ENCODE data around the gene DPEP2. TPM values are rescaled to one million over a fixed set of nuclear protein-coding genes. Genes with fewer than 3 reads are reported as not detected.
"Not testable (repeated sequence)": the region's sequence is repeated elsewhere in the genome, so short reads cannot be mapped to it uniquely, and the experiment has no call there.

The DPEP2 gene
- total RNA-seq, 1 donor from 2014 or later: 1.1 TPM

DNA sequence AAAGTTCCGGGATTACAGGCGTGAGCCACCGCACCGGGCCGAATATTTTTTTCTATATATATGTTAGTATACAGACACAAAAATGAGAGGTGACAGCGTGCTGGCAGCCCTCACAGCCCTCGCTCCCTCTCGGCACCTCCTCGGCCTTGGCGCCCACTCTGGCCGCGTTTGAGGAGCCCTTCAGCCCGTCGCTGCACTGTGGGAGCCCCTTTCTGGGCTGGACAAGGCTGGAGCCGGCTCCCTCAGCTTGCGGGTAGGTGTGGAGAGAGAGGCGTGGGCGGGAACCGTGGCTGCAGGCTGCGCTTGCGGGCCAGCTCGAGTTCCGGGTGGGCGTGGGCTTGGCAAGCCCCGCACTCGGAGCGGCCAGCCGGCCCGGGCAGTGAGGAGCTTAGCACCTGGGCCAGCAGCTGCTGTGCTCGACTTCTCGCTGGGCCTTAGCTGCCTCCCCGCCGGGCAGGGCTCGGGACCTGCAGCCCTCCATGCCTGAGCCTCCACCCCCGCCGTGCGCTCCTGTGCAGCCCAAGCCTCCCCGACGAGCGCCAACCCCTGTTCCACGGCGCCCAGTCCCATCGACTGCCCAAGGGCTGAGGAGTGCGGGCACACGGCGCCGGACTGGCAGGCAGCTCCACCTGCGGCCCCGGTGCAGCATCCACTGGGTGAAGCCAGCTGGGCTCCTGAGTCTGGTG, 17.1 kb downstream of the DPEP2 start:
- no peak for ATAC-seq (ENCODE audit: poor library complexity)
- intact Hi-C loops (cut with DNase I): no loop called here

DNA sequence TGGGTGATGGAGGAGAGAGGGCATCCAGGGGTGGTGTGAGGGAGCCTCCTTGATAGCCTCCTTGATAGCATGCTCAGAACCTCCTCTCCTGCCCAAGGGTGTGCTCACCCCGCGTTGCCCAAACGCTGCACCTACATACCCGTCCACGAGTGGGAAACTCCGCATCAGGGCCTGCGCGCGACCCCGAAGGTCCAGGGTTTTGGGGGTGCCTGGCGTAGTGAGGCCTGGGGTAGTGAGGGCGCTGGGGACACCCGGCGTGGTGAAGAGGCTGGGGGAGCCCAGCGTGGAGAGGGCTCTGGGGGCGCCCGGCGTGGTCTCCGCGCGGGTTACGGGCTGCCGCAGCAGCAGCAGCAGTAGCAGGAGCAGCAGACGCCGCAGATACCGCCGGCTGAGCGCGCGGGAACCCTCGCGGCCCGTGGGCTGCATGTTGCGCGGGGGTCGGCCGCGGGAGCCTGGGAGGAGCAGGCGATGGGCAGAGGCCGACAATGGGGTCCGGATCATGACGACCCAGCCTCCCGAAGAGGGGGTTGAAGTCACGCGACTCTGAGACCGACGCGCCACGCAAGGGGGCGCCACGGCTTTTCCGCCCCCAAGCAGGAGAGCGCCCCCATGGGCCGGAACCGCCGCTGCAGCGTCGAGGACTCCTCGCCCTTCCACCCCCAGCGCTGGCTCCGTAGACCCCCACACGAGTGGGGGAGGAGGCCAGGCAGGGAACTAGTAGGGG, 19.2 kb downstream of the DPEP2 start, which contains the start of gene DPEP3:
Gene DPEP3 (minus strand): TSS at position 545 of the 724 bp plus-strand sequence. CDS start 119 bp downstream, at position 426.
- intact Hi-C loops (cut with DNase I): no loop called here
- DNase-seq (no peak), ATAC-seq (ENCODE audit: poor library complexity) (no peak)

More for the DNA sequence above, 17.1 kb downstream of the DPEP2 start:
- DNase-seq: no peak

DNA sequence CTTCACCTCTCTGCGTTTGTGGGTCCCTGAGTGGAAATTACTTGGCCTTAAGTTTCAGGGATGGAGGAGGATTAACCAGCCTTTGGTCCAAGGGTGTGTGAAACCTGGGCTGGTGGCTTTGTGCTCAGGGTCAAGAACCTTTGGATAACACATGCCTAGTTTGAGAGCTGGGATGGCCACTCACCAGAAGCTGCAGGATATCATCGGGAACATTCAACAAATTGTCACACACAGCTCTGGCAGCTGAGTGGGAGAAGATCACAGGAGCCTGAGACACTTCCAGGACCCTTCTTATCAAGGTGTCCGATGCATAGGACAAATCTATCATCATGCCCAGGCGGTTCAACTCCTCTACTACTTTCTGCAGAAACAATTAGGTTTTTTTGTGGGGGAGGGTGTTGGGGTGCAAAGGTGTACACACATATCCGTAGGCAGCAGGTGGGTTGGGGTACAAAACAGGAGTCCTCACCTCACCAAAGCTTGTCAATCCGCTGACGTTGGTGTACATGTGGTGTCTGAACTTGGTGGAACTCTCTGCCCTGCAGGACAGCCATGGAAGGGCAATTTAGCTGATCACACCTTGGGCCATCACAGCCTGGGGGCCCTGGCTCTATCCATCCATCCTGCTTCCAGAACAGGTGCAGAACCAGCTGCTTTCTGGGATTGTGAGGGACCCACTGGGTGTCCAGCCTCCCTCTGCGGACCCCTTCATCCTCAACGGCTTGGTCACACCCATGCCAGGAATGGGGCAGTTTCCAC, 21.6 kb downstream of the DPEP2 start:
- ATAC-seq (ENCODE audit: poor library complexity) (peak; percentile 52), DNase-seq (no peak)

DNA sequence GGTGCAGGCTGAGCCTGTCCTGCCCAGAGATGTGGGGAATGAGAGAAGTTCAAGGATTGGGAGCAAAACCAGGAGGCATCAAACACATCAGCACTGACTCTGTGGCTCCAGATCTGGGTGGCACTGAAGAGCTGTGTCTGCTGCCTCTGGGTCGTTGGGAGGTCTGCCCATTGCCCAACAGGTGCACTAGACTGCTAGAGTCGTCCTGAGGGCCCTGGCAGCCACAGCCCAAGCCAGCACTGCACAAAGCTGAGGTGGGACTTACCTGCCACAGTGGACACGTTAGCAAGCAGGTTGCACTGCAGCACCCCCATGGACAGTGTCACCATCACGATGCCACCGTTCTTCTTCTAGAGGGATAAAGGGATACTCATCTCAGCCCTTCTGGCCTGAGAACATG, 22.3 kb downstream of the DPEP2 start:
- intact Hi-C loops (cut with DNase I): no loop called here
- no peak for ATAC-seq (ENCODE audit: poor library complexity)
- no peak for DNase-seq

More for the DNA sequence above, 21.6 kb downstream of the DPEP2 start:
- intact Hi-C loops (cut with DNase I): no loop called here

DNA sequence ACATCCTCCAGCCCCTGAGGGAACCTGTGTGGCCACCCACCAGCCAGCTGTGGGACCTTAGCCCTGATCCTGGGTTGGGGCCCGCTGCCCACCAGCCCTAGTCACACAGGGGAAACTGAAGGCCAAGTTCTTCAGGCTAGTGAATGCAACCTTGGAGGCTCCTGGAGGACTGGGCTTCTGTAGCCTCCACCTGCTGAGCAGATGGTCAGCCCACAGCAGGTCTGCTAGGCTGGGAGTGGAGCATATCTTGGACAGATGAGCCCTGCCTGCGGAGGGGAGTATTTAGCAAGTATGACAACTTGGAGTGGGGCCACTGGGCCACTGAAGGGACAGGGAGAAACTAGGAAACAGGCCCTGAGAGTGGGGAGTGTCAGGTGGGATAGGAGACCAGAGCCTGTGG, 23.1 kb downstream of the DPEP2 start:
- DNase-seq (no peak), ATAC-seq (ENCODE audit: poor library complexity) (no peak)
- intact Hi-C loops (cut with DNase I): no loop called here

DNA sequence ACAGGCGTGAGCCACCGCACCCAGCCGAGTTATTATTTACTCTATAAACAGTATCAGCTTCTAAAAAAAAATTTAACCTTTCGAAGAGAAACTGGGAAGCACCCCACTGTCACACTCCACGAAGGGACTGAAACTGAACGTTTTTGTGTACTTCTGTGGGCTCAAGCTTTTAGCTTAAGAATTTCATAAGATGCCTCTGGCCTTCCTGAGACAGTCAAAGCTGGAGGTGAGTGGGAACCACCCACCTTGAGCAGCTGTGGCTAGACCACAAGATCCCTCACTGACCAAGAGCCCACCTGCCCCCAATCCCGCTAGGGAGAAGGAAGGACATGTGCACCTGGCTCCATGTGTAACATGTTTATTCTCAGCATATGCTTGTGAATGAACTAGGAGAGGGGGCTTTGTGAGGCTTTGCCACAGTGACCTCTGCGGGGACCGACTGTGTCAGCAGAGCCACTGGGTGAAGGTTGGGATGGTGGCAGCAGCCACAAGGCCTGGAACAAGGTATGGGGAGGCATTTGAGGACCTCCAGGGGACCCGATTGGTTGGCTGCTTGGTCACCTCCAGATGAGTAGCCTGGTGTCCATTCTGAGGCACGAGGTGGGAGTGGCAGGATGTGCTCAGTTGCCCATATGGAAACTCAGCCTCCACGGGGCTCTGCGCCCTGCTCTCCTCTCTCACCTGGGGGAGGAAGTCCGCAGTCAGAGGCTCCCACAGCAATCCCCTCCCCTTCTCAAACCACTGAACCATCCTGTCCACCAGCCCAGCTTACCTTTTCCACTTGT, 23.8 kb downstream of the DPEP2 start:
- intact Hi-C loops (cut with DNase I): no loop called here
- DNase-seq (no peak), ATAC-seq (ENCODE audit: poor library complexity) (no peak)

DNA sequence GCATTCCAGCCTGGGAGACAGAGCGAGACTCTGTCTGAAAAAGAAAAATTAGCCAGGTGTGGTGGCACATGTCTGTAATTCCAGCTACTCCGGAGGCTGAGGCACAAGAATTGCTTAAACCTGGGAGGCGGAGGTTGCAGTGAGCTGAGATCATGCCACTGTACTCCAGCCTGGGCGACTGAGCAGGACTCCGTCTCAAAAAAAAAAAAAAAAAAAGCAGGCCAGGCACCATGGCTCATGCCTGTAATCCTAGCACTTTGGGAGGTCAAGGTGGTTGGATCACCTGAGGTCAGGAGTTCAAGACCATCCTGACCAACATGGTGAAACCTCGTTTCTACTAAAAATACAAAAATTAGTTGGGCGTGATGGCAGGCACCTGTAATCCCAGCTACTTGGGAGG, 27.0 kb downstream of the DPEP2 start:
- intact Hi-C loops (cut with DNase I); ATAC-seq (ENCODE audit: poor library complexity); DNase-seq: not testable (repeated sequence)

DNA sequence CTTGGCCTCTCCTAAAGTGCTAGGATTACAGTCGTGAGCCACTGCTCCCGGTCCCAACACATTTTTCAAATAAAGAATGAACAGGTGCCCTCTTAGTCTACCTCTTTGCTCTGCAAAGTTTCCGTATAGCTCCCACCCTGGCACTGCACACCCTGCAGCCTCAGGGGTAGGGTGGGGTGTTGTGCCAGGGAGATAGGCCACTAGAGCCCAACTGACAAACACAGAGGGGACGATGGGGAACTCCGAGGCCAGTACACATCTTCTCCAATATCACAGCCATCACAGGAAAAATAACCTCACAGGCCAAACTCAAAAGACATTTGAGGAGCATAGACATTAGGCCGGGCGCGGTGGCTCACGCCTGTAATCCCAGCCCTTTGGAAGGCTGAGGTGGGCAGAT, 28.2 kb downstream of the DPEP2 start:
- DNase-seq (no peak), ATAC-seq (ENCODE audit: poor library complexity) (no peak)
- intact Hi-C loops (cut with DNase I): no loop called here

DNA sequence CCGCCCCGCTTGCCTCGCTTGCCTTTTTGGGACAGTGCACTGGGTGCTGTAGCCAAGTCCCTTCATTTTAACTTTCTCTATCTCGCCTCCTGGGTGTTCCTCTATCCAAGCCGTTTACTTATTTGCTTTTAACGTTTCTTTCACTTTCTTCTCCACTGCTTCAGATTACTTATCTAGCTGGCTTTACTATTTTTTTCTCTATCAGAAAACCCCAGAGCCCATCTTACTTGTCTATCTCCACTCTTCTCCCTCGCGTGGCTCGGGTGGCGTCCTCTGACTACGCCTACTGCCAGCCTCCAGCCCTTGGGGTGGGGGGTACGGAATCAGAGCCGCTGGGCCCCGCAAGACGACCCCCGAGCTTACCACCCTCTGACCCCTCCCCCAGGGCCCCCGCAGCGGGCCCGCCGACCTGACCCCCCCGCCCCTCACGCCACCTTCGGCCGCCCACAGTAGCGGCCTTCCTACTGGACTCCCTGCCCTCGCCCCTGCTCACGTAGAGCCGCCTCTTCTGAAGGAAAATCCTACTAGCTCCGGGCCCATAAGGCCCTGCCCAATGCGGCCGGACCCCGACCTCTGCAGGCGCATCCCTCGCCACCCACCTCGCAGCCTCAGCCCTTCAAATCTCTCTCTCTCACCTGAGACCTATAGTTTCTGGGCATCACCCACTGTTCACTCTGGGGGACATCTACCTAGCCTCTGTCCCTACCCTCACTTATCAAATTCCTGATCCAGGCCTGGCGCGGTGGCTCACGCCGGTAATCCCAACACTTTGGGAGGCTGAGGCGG, 29.8 kb downstream of the DPEP2 start:
- intact Hi-C loops (cut with DNase I): no loop called here
- no peak for ATAC-seq (ENCODE audit: poor library complexity)
- no peak for DNase-seq

DNA sequence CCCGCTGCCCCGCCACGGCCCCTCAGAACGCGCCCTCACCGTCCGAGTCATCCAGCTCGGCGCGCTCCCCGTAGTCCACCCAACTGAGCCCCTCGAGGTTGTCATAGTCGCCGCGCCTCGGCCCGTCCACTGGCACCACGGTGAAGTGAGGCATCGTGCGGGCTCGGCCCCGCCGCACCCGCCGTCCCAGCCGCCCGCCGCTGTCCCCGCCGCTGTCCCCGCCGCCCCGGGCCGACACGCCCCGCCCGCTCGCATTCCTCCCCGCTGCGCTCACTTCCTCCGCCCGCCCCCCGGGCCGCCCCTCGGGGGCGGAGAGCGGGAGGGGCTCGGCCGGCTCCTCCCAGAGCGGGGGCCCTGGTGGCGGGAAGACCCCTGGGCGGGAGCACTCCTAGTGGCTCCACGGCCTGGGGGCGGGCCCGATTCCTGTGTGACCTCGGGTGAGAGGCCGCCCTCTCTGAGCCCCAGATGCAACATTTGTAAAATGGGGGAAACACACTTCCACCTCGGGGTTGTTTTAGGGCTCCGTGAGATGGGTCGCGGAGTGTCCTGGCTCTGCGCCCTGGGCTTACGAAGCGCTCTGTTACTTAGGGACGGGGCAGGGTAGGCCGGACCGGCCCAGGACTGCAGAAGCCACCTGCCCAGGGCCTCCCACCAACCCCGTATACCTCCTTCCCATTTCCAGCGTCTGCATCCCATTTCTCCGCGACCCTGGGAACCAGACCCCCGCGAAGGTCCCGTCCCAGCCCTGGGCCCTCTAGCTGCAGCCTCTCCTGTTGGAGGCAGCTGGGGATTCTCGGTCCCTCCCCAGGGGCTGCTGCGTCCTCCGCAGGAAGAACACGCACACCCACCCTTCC, 30.7 kb downstream of the DPEP2 start, which contains the start of gene SLC12A4:
Gene SLC12A4 (minus strand): TSS at position 238 of the 854 bp plus-strand sequence. CDS start 84 bp downstream, at position 154.
- intact Hi-C loops (cut with DNase I): no loop called here
- peak; percentile 91 for ATAC-seq (ENCODE audit: poor library complexity)

DNA sequence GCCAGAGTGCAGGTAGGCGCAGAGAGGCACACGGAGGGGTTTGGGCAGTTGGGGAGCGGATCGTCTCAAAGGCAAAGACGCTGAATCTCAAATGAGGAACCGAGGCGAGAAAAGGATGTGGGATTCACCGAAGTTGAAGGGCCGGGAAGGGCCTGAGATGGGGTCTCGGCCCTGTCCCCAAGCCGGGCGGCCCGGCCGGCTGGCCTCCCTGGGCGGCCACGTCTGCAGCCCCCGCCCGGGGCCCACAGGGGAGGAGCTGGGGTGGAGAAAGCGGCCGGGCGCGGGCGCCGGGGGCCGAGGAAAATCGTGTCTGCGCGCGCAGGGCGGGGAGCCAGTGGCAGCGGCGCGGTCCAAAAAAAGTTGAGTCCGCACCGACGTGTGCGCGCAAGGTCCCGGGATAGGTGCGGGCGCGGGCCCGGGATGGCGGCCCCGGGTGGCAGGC, 31.3 kb downstream of the DPEP2 start:
- ATAC-seq (ENCODE audit: poor library complexity) (peak; percentile 42), DNase-seq (peak; percentile 76)
- intact Hi-C loops (cut with DNase I): no loop called here

More for the DNA sequence above, 30.7 kb downstream of the DPEP2 start, which contains the start of gene SLC12A4:
- peak; percentile 92 for DNase-seq

DNA sequence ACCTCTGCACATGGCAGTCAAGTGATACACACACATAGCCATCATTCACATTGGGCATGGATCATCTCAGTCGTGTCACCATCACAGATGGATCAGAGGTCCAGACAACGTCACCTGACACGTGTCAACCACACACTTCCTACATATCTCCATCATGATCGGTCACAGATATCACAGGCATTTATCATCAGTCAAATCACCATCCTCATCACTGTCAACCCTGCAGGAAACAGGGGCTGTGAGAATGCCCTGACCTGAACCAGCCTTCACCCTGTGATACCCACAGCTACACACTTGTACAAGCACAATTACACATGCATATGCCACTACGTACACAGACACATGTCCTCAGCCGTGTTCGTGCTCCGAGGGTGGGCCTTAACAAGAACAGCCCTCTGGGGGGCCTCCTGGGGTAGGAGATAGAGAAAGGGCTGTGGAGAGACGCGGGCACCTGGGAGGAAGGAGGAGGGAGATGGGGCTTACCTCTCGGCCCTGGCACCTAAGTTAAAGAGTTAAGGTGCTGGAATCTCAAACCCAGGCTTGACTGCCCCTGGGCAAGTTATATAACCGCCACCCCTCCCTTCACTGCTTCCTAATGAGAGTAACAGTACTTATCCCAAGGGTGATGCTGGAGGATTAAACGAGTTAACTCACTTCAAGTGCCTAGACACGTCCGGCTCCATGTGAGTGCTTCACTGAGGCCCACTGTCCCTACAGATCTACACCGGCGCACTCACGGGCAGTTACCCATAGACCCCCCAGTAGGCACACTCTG, 31.9 kb downstream of the DPEP2 start:
- ATAC-seq (ENCODE audit: poor library complexity): peak; percentile 1
- intact Hi-C loops (cut with DNase I): no loop called here
- DNase-seq: no peak

DNA sequence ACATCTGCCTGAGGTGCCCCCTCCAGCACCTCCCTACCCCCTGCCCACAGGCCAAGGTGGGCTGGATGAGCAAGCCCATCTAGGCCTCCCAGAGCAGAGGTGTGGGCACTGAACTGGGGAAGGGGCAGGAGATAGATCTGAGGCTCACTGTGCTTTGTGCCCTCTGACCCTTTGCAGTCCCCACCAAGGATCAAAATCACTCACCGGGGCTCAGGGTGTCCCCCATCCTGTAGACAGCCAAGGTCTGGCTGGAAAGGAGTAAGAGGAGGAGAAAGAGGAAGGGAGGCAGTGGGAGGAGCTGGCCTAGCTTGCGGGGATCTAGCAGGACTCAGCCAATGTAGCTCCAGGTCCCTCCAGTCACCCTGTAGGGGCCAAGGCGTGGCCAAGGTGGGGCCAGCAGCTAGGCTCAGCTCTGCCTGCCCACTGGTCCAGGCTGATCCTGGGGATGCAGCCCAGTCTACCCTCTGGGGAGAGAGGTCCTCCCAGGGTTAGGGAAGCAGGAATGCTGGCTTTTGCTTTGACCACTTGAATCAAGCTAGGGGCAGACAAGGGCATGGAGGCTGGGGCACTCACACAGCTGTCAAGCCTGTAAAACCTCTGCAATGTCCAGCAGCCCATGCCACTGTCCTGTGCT, 32.6 kb downstream of the DPEP2 start:
- intact Hi-C loops (cut with DNase I): no loop called here
- ATAC-seq (ENCODE audit: poor library complexity) (no peak), DNase-seq (no peak)

DNA sequence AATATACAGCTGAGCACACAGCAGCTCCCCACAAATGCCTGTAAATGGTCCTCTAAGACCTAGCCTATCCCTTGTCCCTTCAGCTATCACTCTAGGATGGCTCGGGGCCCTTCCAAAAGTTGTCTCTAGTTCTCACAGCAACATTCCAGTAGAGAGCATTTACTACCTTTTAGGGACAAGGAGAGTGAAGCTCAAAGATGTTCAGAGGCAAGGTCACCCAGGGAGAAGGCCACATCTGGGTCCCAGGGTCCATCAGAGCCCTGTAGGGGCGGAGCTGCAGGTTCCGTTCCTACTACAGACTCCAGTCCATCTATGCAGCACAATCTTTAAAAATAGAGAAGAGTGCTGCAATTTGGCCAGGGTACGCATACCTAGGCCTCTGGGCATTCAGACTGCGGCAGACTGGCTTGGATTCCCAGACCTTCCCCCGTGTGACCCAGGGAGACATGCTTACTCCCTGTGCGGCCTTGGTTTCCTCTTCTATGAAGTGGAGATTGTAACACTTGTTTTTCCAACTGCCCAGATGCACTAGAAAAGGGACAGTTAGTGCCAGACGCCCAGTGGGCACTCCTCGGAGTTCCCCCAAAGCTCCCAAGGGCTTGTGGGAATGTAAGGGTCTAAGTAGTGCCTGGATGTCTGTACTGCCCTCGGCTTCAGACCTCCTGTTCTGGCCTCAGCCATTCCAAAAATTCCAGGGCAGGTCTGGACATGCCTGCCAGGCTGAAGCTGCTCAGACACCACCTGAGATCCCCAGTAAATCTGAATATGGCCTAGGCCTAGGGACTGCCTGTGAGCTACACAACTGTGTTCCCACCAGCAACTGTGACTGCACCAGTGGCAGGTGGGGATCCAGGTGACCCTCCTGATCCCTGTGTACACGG, 33.4 kb downstream of the DPEP2 start:
- intact Hi-C loops (cut with DNase I): no loop called here
- no peak for DNase-seq
- ATAC-seq (ENCODE audit: poor library complexity): peak; percentile 7

Measured in Right ventricle myocardium superior (tissue), 1 donor.